ENCODE data around the gene ACOT8.
"Not testable (repeated sequence)": the region's sequence is repeated elsewhere in the genome, so short reads cannot be mapped to it uniquely, and the experiment has no call there.

ACOT8 gene

GRCh38 chr20:45857114-45857881 lies at the start of gene ACOT8, which contains the start of gene ZSWIM3:
TSS of gene ACOT8 (minus strand) at chr20:45857392. CDS start at chr20:45857315, 77 bp downstream.
TSS of gene ZSWIM3 (plus strand) at chr20:45857614. CDS start at chr20:45857826, 212 bp downstream.
- peak; percentile 100 for DNase-seq

GRCh38 chr20:45905505-45906079 lies 48.4 kb upstream of the ACOT8 start:
- no peak for DNase-seq

GRCh38 chr20:45904583-45905504 lies 47.7 kb upstream of the ACOT8 start:
- no peak for DNase-seq

- DNase-seq: no peak
These were observed 45.1 kb upstream of the ACOT8 start for GRCh38 chr20:45902199-45902701.

- not testable (repeated sequence) for DNase-seq
These were observed 44.1 kb upstream of the ACOT8 start for GRCh38 chr20:45901332-45901731.

GRCh38 chr20:45899046-45899835 lies 42.0 kb upstream of the ACOT8 start:
- no peak for DNase-seq

GRCh38 chr20:45898285-45898684 lies 41.1 kb upstream of the ACOT8 start:
- DNase-seq: no peak

- no peak for DNase-seq
These were observed 40.5 kb upstream of the ACOT8 start for GRCh38 chr20:45897692-45898091.

- DNase-seq: no peak
These were observed 40.1 kb upstream of the ACOT8 start for GRCh38 chr20:45897289-45897688.

GRCh38 chr20:45896641-45897161 lies 39.5 kb upstream of the ACOT8 start:
- DNase-seq: no peak

GRCh38 chr20:45894797-45895196 lies 37.6 kb upstream of the ACOT8 start:
- no peak for DNase-seq

- no peak for DNase-seq
These were observed 36.6 kb upstream of the ACOT8 start for GRCh38 chr20:45893831-45894230.

GRCh38 chr20:45892828-45893500 lies 35.8 kb upstream of the ACOT8 start:
- DNase-seq: no peak

GRCh38 chr20:45892049-45892825 lies 35.0 kb upstream of the ACOT8 start:
- DNase-seq: no peak

- peak; percentile 90 for DNase-seq
These were observed 34.1 kb upstream of the ACOT8 start, which contains the start of the genes CTSA and NEURL2 for GRCh38 chr20:45890985-45891983. TSS of gene CTSA (plus strand) at chr20:45891335. CDS start at chr20:45891569, 234 bp downstream. TSS of gene NEURL2 (minus strand) at chr20:45891208. CDS start at chr20:45890991, 217 bp downstream.

- DNase-seq: peak; percentile 47
These were observed 33.1 kb upstream of the ACOT8 start for GRCh38 chr20:45890077-45890984.

- no peak for DNase-seq
These were observed 31.5 kb upstream of the ACOT8 start for GRCh38 chr20:45888681-45889080.

- DNase-seq: no peak
These were observed 30.1 kb upstream of the ACOT8 start, which contains the start of gene SPATA25 for GRCh38 chr20:45887346-45887715. TSS of gene SPATA25 (minus strand) at chr20:45887622. CDS start at chr20:45887590, 32 bp downstream.

Measured in RPMI8226 (cell line).